ENCODE data around the gene CTPS2. TPM values are rescaled to one million over a fixed set of nuclear protein-coding genes. Genes with fewer than 3 reads are reported as not detected.

The CTPS2 gene
- total and polyA plus RNA-seq, 2 donors (not counting 3 experiments of a cell fraction or from before 2014, with no cell fraction given): 7.4 to 15.7 TPM

DNA sequence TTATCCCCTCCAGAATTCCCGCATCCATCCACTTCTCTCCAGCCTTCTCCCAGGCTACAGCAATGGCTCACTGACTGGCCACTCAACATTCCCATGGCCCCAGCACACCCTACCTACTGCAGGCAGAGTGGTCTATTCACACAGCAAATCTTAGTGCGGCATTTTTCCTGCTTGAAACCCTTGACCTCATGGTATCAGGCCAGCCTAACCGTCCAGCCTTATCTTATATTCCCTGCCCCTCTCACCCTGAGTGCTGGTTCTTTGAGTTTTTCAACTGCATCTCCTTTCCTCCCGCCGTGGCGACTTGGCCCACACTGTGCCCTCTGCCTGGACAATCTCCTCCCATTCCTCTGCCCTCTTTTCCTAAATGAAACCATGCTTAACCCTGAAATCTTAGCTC is 72.5 kb downstream of the CTPS2 start:
- CTCF ChIA-PET: no interaction called here
- FAIRE-seq: peak; percentile 8
- dilution Hi-C loops (cut with MboI; ENCODE audit: extremely low pct_ligation_motif_present, low sequenced_read_pairs): no loop called here

More for the DNA sequence above, 72.5 kb downstream of the CTPS2 start:
- no peaks in the 10 kb centered on the region for H3K27me3 ChIP-seq (ENCODE audit: control insufficient read depth in 2 of 2, insufficient read depth in 2 of 2, low read length in 2 of 2)
- no peak overlapping the region for H2AFZ ChIP-seq (ENCODE audit: low read depth, low read length)
- no peaks in the 10 kb centered on the region for H4K20me1 ChIP-seq (replicated peaks; ENCODE audit: control insufficient read depth, extremely low read depth, insufficient read depth, low read length)
- POLR2A ChIA-PET: no interaction called here
- intact Hi-C loops (cut with micrococcal nuclease): no loop called here
- TF ChIP-seq, protein P1, sequence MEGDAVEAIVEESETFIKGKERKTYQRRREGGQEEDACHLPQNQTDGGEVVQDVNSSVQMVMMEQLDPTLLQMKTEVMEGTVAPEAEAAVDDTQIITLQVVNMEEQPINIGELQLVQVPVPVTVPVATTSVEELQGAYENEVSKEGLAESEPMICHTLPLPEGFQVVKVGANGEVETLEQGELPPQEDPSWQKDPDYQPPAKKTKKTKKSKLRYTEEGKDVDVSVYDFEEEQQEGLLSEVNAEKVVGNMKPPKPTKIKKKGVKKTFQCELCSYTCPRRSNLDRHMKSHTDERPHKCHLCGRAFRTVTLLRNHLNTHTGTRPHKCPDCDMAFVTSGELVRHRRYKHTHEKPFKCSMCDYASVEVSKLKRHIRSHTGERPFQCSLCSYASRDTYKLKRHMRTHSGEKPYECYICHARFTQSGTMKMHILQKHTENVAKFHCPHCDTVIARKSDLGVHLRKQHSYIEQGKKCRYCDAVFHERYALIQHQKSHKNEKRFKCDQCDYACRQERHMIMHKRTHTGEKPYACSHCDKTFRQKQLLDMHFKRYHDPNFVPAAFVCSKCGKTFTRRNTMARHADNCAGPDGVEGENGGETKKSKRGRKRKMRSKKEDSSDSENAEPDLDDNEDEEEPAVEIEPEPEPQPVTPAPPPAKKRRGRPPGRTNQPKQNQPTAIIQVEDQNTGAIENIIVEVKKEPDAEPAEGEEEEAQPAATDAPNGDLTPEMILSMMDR (IDR thresholded peaks at IDR 0.05; ENCODE audit: extremely low read depth in 1 of 2, insufficient read depth in 1 of 2, low read depth in 1 of 2, low read length in 2 of 2): no peak
- TF ChIP-seq MYC (IDR thresholded peaks at IDR 0.05; ENCODE audit: low read depth, low read length) (no peak), POLR2A (IDR thresholded peaks at IDR 0.05; ENCODE audit: low read depth, low read length) (no peak), GATA2 (IDR thresholded peaks at IDR 0.05; ENCODE audit: insufficient read depth, insufficient read length, low read depth, low read length) (no peak), POLR2AphosphoS5 (IDR thresholded peaks at IDR 0.05; ENCODE audit: insufficient read depth, low read depth, low read length) (no peak), EZH2 (IDR thresholded peaks at IDR 0.05; ENCODE audit: borderline replicate concordance, low read depth, low read length, severe bottlenecking) (no peak), JUN (IDR thresholded peaks at IDR 0.05; ENCODE audit: borderline replicate concordance, insufficient read depth, insufficient read length, low read depth) (no peak), FOS (IDR thresholded peaks at IDR 0.05; ENCODE audit: borderline replicate concordance, insufficient read depth, low read length) (no peak)
- TF ChIP-seq, protein P2, sequence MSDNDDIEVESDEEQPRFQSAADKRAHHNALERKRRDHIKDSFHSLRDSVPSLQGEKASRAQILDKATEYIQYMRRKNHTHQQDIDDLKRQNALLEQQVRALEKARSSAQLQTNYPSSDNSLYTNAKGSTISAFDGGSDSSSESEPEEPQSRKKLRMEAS (IDR thresholded peaks at IDR 0.05; ENCODE audit: insufficient read depth, insufficient read length): no peak
- no peaks in the 10 kb centered on the region for H3K4me1 ChIP-seq (ENCODE audit: control insufficient read depth, extremely low read depth, insufficient read depth, low read length)
- no TSS peak for BruUV-seq (replicated peaks)
- H3K4me3 ChIP-seq (replicated peaks in 1 of 3; ENCODE audit: insufficient read depth in 1 of 3, low read depth in 1 of 3, low read length in 3 of 3): no peak overlapping the region
- H3K4me2 ChIP-seq (ENCODE audit: insufficient read depth, low read length): no peak overlapping the region
- H3K9me1 ChIP-seq (replicated peaks; ENCODE audit: control insufficient read depth, extremely low read depth, insufficient read depth, low read length): no peaks in the 10 kb centered on the region
- H3K36me3 ChIP-seq (ENCODE audit: control insufficient read depth in 2 of 2, extremely low read depth in 1 of 2, insufficient read depth in 2 of 2, low read length in 2 of 2): no peaks in the 10 kb centered on the region
- no peak overlapping the region for H3K9ac ChIP-seq (replicated peaks; ENCODE audit: extremely low read depth, insufficient read depth, low read length)
- no peaks in the 10 kb centered on the region for H3K79me2 ChIP-seq (ENCODE audit: control insufficient read depth, insufficient read depth, low read length)
- no peaks in the 10 kb centered on the region for H3K9me3 ChIP-seq (replicated peaks; ENCODE audit: control insufficient read depth, insufficient read depth, low read length)
- DNase-seq (ENCODE audit: low read depth, low spot score): no peak
- H3K27ac ChIP-seq (ENCODE audit: insufficient read depth, low read depth, low read length): no peak overlapping the region

Data from endothelial cell of umbilical vein (primary cell).